NCI-H226 (cell line): ENCODE measurements around the gene HOXC6.
A peak's percentile ranks its signal among the peaks of the same experiment; 100 is the strongest.

Source experiments
- DNase-seq: peaks from one replicate; pipeline ENCODE4 v3.0.0-alpha.2; 2015

The HOXC6 gene

GRCh38 chr12:53990311-53991076 lies 37.7 kb upstream of the HOXC6 start:
- no peak for DNase-seq

GRCh38 chr12:53991077-53991460 lies 37.2 kb upstream of the HOXC6 start:
- no peak for DNase-seq

GRCh38 chr12:53992377-53992889 lies 35.8 kb upstream of the HOXC6 start:
- DNase-seq: no peak

GRCh38 chr12:53993162-53994008 lies 34.9 kb upstream of the HOXC6 start:
- no peak for DNase-seq

- no peak for DNase-seq
Measured at GRCh38 chr12:53994009-53994263, 34.3 kb upstream of the HOXC6 start.

GRCh38 chr12:53994264-53995001 lies 33.8 kb upstream of the HOXC6 start:
- DNase-seq: no peak

GRCh38 chr12:53995002-53995377 lies 33.2 kb upstream of the HOXC6 start:
- no peak for DNase-seq

GRCh38 chr12:53995378-53996239 lies 32.6 kb upstream of the HOXC6 start:
- DNase-seq: peak; percentile 79

- no peak for DNase-seq
Measured at GRCh38 chr12:53996240-53997203, 31.7 kb upstream of the HOXC6 start.

GRCh38 chr12:53997204-53998109 lies 30.8 kb upstream of the HOXC6 start:
- DNase-seq: no peak

- no peak for DNase-seq
Measured at GRCh38 chr12:53998110-53998899, 29.9 kb upstream of the HOXC6 start.

- DNase-seq: no peak
Measured at GRCh38 chr12:53998900-53999236, 29.4 kb upstream of the HOXC6 start.

GRCh38 chr12:53999559-54000115 lies 28.6 kb upstream of the HOXC6 start:
- DNase-seq: peak; percentile 69

GRCh38 chr12:54000116-54001114 lies 27.8 kb upstream of the HOXC6 start, which contains the start of gene HOXC9:
TSS of gene HOXC9 (plus strand) at chr12:54000161. CDS start at chr12:54000189, 28 bp downstream.
- peak; percentile 11 for DNase-seq

GRCh38 chr12:54001283-54002187 lies 26.7 kb upstream of the HOXC6 start:
- DNase-seq: no peak

- DNase-seq: no peak
Measured at GRCh38 chr12:54002278-54002914, 25.8 kb upstream of the HOXC6 start.
